ENCODE data around the gene TP53RK.

The TP53RK gene

GRCh38 chr20:46722450-46722849, 33.2 kb upstream of the TP53RK start:
- no peak for TF ChIP-seq CTCF (IDR thresholded peaks at IDR 0.05; ENCODE audit: insufficient read depth, missing control alignments)
- no peak for DNase-seq (ENCODE audit: insufficient read length, low spot score)
- no peak for FAIRE-seq

GRCh38 chr20:46721476-46721875, 32.2 kb upstream of the TP53RK start:
- no peak for FAIRE-seq
- TF ChIP-seq CTCF (IDR thresholded peaks at IDR 0.05; ENCODE audit: insufficient read depth, missing control alignments) = no peak

DNA sequence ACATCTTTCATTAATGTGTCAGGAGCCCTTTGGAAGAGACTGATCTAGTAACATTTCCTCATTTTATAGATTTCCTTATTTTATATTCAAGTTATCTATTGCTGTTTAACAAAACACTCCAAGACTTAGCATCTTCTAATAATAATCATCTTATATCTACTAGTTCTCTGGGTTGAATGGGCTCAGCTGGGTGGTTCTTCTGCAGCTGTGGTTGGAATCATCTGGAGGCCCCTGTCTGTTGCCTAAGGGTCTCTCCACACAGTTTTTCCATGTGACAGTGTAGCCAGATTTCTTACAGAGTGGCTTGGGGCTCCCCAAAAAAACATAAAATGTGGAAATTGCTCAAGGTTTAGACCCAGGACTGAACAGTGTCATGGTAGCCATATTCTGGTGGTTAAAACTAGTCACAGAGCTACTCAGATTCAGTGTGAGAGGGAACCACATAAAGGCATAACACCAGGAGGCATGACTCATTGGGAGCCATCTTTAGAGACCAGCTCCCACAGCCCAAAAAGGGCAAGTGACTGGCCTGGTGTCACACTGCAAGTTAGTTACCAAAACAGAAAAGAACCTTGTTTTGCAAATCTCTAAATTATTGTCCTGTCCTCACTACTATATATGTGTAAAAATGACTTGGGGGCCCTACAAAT, 31.7 kb upstream of the TP53RK start:
- FAIRE-seq (no peak), DNase-seq (ENCODE audit: insufficient read length, low spot score) (no peak)
- TF ChIP-seq CTCF (IDR thresholded peaks at IDR 0.05; ENCODE audit: insufficient read depth, missing control alignments) = no peak

More at GRCh38 chr20:46721476-46721875, 32.2 kb upstream of the TP53RK start:
- DNase-seq (ENCODE audit: insufficient read length, low spot score) = no peak

- FAIRE-seq (no peak), DNase-seq (ENCODE audit: insufficient read length, low spot score) (no peak)
- no peak for TF ChIP-seq CTCF (IDR thresholded peaks at IDR 0.05; ENCODE audit: insufficient read depth, missing control alignments)
Measured at GRCh38 chr20:46720019-46720418, 30.8 kb upstream of the TP53RK start.

DNA sequence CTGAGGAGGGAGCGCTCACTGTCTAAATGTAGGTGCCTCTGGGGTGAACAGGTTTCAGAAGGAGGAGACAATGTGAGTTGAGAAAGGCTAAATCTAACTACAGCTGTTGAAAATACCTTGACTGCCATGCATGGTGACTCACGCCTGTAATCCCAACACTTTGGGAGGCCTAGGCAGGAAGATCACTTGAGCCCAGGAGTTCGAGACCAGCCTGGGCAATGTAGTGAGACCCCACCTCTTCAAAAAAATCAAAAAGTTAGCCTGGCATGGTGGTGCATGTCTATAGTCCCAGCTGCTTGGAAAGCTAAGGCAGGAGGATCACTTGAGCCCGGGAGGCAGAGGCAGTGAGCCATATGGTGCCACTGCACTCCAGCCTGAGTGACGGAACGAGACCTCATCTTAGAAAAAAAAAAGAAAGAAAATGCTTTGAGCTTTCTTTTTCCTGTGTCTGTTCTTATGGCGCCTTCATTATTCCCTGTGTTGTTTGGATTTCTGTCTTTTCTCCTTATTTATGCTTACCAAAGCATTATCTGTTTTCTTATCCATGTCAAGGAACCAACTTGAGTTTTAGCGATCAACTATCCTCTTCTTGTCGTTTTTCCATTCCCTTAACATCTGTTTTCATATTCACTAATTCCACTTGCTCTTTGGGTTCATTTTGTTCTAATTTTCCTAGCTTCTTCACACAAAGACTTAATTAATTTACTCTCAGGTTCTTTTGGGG, 28.7 kb upstream of the TP53RK start:
- TF ChIP-seq CTCF (IDR thresholded peaks at IDR 0.05; ENCODE audit: insufficient read depth, missing control alignments) = no peak
- FAIRE-seq (no peak), DNase-seq (ENCODE audit: insufficient read length, low spot score) (no peak)

- no peak for TF ChIP-seq CTCF (IDR thresholded peaks at IDR 0.05; ENCODE audit: insufficient read depth, missing control alignments)
- DNase-seq (ENCODE audit: insufficient read length, low spot score) = no peak
- FAIRE-seq = no peak
Measured at GRCh38 chr20:46715292-46715756, 26.1 kb upstream of the TP53RK start.
